ENCODE results near the gene PTPRF. TPM values are rescaled to one million over a fixed set of nuclear protein-coding genes. Genes with fewer than 3 reads are reported as not detected.

PTPRF gene
- total RNA-seq, 2 donors from 2014 or later = 182 to 292 TPM

DNA sequence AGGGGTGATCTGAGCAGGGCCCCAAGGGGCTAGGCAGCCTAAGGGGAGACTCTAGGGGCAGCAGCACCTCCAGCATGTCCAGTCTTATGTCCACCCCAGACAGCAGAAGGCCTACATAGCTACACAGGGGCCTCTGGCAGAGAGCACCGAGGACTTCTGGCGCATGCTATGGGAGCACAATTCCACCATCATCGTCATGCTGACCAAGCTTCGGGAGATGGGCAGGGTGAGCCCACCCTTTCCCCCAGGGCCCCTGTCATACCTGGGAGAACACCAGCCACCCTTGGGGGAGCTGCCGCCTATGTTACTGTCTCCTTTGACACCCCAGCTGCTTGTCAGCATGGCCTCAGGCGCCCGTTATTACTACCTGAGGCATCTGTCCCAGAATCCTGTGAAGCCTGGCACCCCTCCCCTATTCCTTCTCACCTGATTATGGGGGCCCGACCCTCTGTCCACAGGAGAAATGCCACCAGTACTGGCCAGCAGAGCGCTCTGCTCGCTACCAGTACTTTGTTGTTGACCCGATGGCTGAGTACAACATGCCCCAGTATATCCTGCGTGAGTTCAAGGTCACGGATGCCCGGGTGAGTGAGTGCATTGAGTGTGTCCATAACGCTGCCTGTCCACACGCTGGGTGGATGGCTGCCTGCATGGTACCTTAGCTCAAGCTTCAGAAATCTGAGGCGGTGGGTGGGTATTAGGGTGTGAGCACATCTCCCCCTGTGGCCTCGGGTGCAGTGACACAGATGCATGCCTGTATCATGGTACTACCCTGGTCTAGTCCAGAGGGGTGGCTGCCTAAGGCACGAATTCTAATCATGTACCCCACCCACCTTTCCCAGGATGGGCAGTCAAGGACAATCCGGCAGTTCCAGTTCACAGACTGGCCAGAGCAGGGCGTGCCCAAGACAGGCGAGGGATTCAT lies 89.6 kb downstream of the PTPRF start:
- H3K27ac ChIP-seq = no peak overlapping the region
- WGBS = 92% methylated on average over 22 of the region's 22 CpGs
- peaks cover 11 to 22% of the 10 kb centered on the region in 2 donors for H3K36me3 ChIP-seq

DNA sequence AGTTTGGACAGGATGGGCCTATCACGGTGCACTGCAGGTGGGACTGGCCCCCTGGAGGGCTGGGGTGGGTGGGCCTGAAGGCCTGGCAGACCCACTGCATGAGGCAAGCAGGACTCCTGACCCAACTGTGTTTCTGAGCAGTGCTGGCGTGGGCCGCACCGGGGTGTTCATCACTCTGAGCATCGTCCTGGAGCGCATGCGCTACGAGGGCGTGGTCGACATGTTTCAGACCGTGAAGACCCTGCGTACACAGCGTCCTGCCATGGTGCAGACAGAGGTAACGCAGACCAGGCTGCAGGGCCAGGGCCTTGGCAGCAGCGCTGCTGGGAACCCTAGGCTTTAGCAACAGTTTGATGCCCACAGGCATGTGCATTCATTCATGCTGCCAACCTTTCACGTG lies 90.3 kb downstream of the PTPRF start:
- no peak overlapping the region for H3K4me3 ChIP-seq
- H3K36me3 ChIP-seq = peaks cover 11 to 22% of the 10 kb centered on the region in 2 donors
- H3K27me3 ChIP-seq (replicated peaks; ENCODE audit: insufficient read depth) = no peaks in the 10 kb centered on the region
- 82% methylated on average over 16 of the region's 16 CpGs for WGBS
- H3K9me3 ChIP-seq = no peaks in the 10 kb centered on the region
- intact Hi-C loops (cut with DNase I) = no loop called here
- no peaks in the 10 kb centered on the region for H3K4me1 ChIP-seq (replicated peaks)
- no peak for TF ChIP-seq POLR2AphosphoS5 (IDR thresholded peaks at IDR 0.05)
- no peak for TF ChIP-seq CTCF (IDR thresholded peaks at IDR 0.05)
- TF ChIP-seq POLR2A (IDR thresholded peaks at IDR 0.05) = no peak
- DNase-seq (ENCODE audit: low spot score) = no peak
- H3K27ac ChIP-seq = no peak overlapping the region

More for the DNA sequence above, 89.6 kb downstream of the PTPRF start:
- TF ChIP-seq POLR2A (IDR thresholded peaks at IDR 0.05) (no peak), POLR2AphosphoS5 (IDR thresholded peaks at IDR 0.05) (no peak), CTCF (IDR thresholded peaks at IDR 0.05) (no peak)
- DNase-seq (ENCODE audit: low spot score) = no peak
- Histone ChIP-seq H3K27me3 (replicated peaks; ENCODE audit: insufficient read depth) (no peaks in the 10 kb centered on the region), H3K9me3 (no peaks in the 10 kb centered on the region), H3K4me1 (replicated peaks) (no peaks in the 10 kb centered on the region), H3K4me3 (no peak overlapping the region)
- intact Hi-C loops (cut with DNase I) = no loop called here

DNA sequence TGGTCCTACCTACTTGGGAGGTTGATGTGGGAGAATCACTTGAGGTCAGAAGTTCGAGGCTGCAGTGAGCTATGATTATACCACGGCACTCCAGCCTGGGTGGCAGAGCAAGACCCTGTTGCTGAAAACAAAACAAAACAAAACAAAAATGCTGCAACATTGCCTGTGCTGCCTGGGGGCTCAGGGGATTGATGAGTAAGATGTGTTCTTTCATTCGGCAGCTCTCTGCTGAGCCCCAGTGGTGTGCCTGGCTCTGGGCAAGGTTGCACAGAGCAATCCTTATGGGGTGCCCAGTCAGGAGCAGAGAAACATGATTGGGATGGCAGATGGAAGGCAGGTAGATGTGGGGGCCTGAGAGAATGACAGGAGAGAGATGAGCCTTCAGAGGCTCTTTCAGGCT lies 90.7 kb downstream of the PTPRF start:
- TF ChIP-seq POLR2AphosphoS5 (IDR thresholded peaks at IDR 0.05) (no peak), POLR2A (IDR thresholded peaks at IDR 0.05) (no peak), CTCF (IDR thresholded peaks at IDR 0.05) (no peak)
- Histone ChIP-seq H3K4me1 (replicated peaks) (no peaks in the 10 kb centered on the region), H3K4me3 (no peak overlapping the region), H3K36me3 (peaks cover 11 to 22% of the 10 kb centered on the region in 2 donors), H3K9me3 (no peaks in the 10 kb centered on the region), H3K27ac (no peak overlapping the region), H3K27me3 (replicated peaks; ENCODE audit: insufficient read depth) (no peaks in the 10 kb centered on the region)
- intact Hi-C loops (cut with DNase I) = no loop called here
- no peak for DNase-seq (ENCODE audit: low spot score)
- WGBS = 91% methylated on average over 3 of the region's 3 CpGs

GRCh38 chr1:43621861-43622260 lies 91.2 kb downstream of the PTPRF start:
- WGBS = 81% methylated on average over 18 of the region's 18 CpGs
- Histone ChIP-seq H3K36me3 (peaks cover 11 to 22% of the 10 kb centered on the region in 2 donors), H3K27ac (no peak overlapping the region), H3K4me1 (replicated peaks) (no peaks in the 10 kb centered on the region), H3K9me3 (no peaks in the 10 kb centered on the region), H3K27me3 (replicated peaks; ENCODE audit: insufficient read depth) (no peaks in the 10 kb centered on the region), H3K4me3 (no peak overlapping the region)
- TF ChIP-seq POLR2AphosphoS5 (IDR thresholded peaks at IDR 0.05) (no peak), POLR2A (IDR thresholded peaks at IDR 0.05) (no peak), CTCF (IDR thresholded peaks at IDR 0.05) (no peak)
- DNase-seq (ENCODE audit: low spot score) = no peak
- intact Hi-C loops (cut with DNase I) = no loop called here

- Histone ChIP-seq H3K4me1 (replicated peaks) (no peaks in the 10 kb centered on the region), H3K9me3 (no peaks in the 10 kb centered on the region), H3K27me3 (replicated peaks; ENCODE audit: insufficient read depth) (no peaks in the 10 kb centered on the region), H3K27ac (no peak overlapping the region), H3K36me3 (peaks cover 11 to 18% of the 10 kb centered on the region in 2 donors), H3K4me3 (no peak overlapping the region)
- DNase-seq (ENCODE audit: low spot score) = no peak
- TF ChIP-seq CTCF (IDR thresholded peaks at IDR 0.05) = no peak
- no peak for TF ChIP-seq POLR2AphosphoS5 (IDR thresholded peaks at IDR 0.05)
- TF ChIP-seq POLR2A (IDR thresholded peaks at IDR 0.05) = no peak
- 76% methylated on average over 10 of the region's 10 CpGs for WGBS
- intact Hi-C loops (cut with DNase I) = no loop called here
These were observed 91.8 kb downstream of the PTPRF start for GRCh38 chr1:43622471-43622870.
